NCI-H1417 treated with DMSO at 0.1 percent for 48 hours (cell line): ENCODE results near the gene SLC4A2.
A peak's percentile ranks its signal among the peaks of the same experiment; 100 is the strongest.
"Not testable (repeated sequence)": the region's sequence is repeated elsewhere in the genome, so short reads cannot be mapped to it uniquely, and the experiment has no call there.

Source experiments
- DNase-seq: peaks from one replicate; lab custom pipeline; 2025; lab: John Stamatoyannopoulos, UW

The SLC4A2 gene

DNA sequence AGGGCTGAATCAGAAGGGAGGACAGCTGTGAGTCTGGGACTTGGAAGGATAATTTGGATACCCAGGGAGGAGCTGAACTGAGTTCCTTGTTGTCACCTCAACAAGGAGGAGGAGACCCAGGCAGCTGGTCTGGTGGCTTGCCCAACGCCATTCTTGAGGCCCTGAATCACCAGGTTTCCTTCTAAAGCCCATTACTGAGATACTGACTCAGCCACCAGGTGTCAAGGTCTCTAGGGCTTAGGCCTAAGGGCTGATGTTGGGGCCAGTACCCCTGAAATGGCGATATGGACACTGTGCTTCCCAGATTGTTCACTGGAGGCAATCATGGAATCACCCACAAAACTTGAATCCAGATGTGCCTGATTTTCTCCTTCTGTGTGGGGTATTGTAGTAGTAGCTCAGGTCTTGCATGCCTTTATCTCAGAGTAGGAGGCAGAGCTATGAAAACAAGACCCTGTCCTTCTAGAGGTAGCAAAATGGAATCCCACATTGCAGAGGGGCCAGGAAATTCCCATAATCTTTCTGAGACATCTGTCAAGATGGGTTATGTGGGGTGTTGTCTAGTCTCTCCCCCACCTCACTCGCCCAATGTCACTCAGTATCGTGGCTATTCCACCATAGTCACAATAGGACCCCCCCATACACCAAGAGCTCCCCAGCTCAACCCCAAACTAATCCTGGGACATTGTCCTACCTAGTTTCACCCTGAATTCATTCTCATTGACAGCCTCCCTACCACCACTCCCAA lies 33.3 kb upstream of the SLC4A2 start:
- no peak for DNase-seq

DNA sequence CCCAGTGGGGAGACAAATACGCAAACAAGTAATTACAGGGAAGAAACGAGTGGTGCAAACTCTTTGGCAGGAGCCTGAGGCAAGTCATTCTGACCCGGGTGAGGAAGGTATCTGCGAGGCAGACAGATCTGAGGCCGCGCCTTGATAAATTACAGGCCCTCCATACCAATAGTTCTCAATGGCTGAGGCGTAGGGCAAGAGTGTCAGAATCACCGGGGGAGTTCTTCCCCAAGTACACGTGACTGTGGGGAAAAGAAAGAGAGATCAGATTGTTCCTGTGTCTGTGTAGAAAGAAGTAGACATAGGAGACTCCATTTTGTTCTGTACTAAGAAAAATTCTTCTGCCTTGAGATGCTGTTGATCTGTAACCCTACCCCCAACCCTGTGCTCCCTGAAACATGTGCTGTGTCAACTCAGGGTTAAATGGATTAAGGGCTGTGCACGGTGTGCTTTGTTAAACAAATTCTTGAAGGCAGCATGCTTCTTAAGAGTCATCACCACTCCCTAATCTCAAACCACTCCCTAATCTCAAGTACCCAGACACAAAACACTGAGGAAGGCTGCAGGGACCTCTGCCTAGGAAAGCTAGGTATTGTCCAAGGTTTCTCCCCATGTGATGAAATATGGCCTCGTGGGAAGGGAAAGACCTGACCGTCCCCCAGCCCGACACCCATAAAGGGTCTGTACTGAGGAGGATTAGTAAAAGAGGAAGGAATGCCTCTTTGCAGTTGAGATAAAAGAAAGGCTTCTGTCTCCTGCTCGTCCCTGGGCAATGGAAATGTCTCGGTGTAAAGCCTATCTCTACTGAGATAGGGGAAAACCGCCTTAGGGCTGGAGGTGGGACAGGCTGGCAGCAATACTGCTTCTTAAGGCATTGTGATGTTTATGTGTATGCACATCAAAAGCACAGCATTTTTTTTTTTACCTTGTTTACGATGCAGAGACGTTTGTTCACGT lies 32.3 kb upstream of the SLC4A2 start:
- DNase-seq: not testable (repeated sequence)

- not testable (repeated sequence) for DNase-seq
Measured at GRCh38 chr7:151027728-151028130, 31.7 kb upstream of the SLC4A2 start.

GRCh38 chr7:151028131-151028947 lies 31.1 kb upstream of the SLC4A2 start, which contains the start of gene ABCB8:
Gene ABCB8, plus strand, starts transcription at chr7:151028450. Its CDS starts 66 bp downstream, at chr7:151028516.
- peak; percentile 98 for DNase-seq

DNA sequence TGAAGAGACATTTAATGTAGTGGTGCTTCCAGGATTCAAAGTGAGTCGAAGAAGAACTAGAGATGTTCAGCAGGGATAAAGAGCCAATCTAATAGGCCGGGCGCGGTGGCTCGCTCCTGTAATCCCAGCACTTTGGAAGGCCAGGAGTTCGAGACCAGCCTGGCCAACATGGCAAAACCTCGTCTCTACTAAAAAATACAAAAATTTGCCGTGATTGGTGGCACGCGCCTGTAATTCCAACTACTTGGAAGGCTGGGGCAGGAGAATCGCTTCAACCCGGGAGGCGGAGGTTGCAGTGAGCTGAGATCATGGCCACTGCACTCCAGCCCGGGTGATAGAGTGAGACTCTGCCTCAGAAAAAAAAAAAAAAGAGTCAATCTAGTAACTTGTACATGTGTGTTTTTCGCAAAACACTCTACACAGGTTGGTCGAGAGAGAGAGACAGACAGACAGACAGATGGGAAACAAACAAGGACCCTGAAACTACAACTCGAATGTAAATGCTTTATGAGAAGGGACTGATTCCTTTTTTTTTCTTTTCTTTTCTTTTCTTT lies 30.4 kb upstream of the SLC4A2 start:
- DNase-seq: no peak

GRCh38 chr7:151031011-151031410 lies 28.4 kb upstream of the SLC4A2 start:
- no peak for DNase-seq

DNA sequence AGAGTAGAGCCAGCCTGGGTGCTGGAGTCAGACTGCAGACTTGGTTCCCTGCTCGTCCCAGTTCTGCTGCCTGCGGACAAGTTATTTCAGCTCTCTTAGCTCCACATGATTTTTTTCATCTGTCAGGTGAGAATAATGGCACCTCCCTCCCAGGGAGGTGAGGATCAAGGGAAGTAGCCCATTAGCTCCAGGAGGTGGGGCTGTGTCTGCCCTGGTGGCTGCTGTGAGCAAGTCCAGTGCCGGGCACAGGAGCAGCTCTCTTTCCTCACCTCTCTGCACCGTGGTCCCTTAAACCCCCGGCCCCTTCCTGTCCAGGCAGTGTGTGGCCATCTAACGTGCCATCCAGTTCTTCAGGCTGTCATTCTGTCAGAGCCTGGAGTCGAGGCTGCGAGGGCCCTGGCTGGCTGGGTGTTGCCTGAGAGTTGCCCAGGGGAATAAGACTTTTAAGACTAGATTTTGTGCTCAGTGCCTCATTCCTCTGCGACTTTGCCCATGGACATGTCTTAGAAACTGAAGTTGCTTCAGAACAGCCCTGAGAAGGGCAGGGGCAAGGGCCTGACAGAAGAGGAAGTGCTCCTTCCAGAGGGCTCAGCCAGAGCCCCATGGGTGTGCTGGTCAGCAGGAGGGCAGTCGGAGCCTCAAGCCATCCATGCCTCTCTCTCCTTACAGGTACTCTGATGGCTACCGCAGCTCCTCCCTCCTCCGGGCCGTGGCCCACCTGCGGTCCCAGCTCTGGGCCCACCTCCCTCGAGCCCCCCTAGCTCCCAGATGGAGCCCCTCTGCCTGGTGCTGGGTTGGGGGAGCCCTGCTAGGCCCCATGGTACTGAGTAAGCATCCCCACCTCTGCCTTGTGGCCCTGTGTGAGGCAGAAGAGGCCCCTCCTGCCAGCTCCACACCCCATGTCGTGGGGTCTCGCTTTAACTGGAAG lies 26.2 kb upstream of the SLC4A2 start:
- DNase-seq: no peak

GRCh38 chr7:151033864-151034249 lies 25.5 kb upstream of the SLC4A2 start:
- DNase-seq: no peak

GRCh38 chr7:151034312-151035025 lies 24.9 kb upstream of the SLC4A2 start:
- DNase-seq: no peak

DNA sequence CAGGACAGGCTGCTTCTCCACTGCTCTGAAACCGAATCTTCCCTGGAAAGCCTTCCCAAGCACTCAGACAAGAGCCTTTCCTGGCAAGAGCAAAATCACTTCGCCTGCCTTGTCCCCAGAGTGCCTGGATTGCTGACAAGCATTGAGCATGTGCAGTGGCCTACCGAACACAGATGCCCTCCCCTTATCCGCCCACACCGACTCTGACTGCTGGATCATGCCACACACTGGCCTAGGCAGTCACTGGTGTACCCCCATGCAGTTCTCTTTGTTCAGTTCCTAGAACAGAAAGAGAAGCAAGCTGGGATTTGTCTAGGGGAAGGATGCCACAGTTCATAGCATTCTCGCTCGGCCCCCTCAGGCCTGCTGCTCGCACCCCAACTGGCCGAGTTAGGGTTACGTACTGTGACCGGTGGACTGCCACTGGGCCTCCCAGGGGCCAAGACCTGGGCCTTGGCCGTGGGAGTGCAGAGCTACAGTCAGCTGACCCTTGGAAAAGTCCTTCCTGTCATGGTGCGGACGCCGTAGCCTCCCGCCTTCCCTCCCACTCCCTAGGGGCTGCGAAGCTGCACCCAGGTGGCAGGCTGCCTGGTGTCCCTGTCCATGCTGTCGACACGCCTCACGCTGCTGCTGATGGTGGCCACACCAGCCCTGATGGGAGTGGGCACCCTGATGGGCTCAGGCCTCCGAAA lies 24.2 kb upstream of the SLC4A2 start:
- no peak for DNase-seq

- no peak for DNase-seq
Measured at GRCh38 chr7:151035902-151036301, 23.5 kb upstream of the SLC4A2 start.

GRCh38 chr7:151038951-151039849 lies 20.2 kb upstream of the SLC4A2 start:
- no peak for DNase-seq

- no peak for DNase-seq
Measured at GRCh38 chr7:151039850-151040548, 19.4 kb upstream of the SLC4A2 start.

DNA sequence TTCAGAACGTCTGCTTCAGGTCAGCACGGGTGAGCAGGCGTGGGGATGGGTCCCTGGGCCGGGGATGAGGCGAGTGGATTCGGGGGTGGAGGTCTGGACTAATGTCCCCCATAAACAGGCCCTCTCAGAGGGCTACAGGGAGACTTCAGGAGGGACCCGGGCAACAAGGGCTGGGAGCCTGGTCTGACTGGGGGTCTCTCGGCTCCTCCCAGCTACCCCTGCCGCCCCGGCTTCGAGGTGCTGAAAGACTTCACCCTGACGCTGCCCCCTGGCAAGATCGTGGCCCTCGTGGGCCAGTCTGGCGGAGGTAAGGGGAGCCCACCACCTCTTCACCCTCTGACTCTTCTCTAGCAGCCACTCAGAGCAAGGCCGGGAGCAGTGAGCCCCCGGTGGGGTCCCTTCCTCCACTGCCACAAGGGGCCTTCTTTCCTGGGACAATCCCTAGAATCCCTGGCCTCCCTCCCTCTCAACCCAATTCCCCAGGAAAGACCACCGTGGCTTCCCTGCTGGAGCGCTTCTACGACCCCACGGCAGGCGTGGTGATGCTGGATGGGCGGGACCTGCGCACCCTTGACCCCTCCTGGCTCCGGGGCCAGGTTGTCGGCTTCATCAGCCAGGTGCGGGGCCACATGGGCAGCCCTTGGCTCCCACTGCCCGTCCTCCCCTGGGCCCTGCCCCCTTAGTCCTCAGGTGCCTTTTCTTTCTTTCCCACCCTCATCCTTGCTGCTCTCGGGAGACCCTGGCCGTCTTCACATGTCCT lies 18.6 kb upstream of the SLC4A2 start:
- DNase-seq: no peak

- DNase-seq: not testable (repeated sequence)
Measured at GRCh38 chr7:151043449-151043848, 15.9 kb upstream of the SLC4A2 start.

DNA sequence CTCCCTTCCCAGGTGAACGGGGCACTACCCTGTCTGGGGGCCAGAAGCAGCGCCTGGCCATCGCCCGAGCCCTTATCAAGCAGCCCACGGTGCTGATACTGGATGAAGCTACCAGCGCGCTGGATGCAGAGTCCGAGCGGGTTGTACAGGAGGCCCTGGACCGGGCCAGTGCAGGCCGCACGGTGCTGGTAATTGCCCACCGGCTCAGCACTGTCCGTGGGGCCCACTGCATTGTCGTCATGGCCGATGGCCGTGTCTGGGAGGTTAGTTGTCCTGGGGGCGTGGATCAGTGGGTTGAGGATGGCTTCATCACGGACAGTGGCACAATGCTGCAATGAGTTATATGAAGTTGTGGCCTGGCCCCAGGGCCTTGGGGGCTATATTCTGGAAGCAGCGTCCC lies 15.4 kb upstream of the SLC4A2 start:
- DNase-seq: no peak

GRCh38 chr7:151045262-151045661 lies 14.1 kb upstream of the SLC4A2 start:
- DNase-seq: no peak
